SK-N-SH (cell line): Measurements from ENCODE around the gene TIAM1. TPM values are rescaled to one million over a fixed set of nuclear protein-coding genes. Genes with fewer than 3 reads are reported as not detected.

Experiments used
- CTCF ChIA-PET: fragments of 300-600, 350-600 bp; formaldehyde crosslinking; extraction: SDS; loops from one replicate; lab custom pipeline; 2021; lab: Yijun Ruan, JAX
- POLR2A ChIA-PET: fragments of 350-600 bp; sonication (Branson Sonifier 250); formaldehyde crosslinking; extraction: SDS; loops from one replicate; lab custom pipeline; 2020; ENCODE audit warnings: antibody characterized with exemption, inconsistent platforms; lab: Yijun Ruan, JAX
- DNase-seq: peaks from one replicate; pipeline ENCODE4 v3.0.0; 2012
- H2AFZ ChIP-seq: fragments of 200-600 bp; sonication (generic); 2 replicates; pipeline ENCODE4 v1.8.1; 2016; ENCODE audit warnings: antibody characterized with exemption, mild to moderate bottlenecking, low read depth
- H3F3A ChIP-seq: fragments of 200-600 bp; sonication (generic); replicated peaks from 2 replicates; pipeline ENCODE3; 2016; ENCODE audit warnings: antibody characterized with exemption, mild to moderate bottlenecking; ENCODE audit not compliant: insufficient read depth
- H3K27ac ChIP-seq, 2 experiments: fragments of 200-500 bp in 1 of 2; fragments of 200-600 bp in 1 of 2; sonication (Bioruptor generic) in 1 of 2; sonication (generic), shearing (Covaris generic) in 1 of 2; 2 replicates each; pipeline versions ENCODE4 v1.5.1 to v1.6.1; 2014 to 2016; ENCODE audit warnings: low read depth in 2 of 2, inconsistent platforms in 1 of 2, low read length in 1 of 2, mild to moderate bottlenecking in 1 of 2, mixed read lengths in 1 of 2
- H3K27me3 ChIP-seq: fragments of 200-600 bp; sonication (generic), shearing (Covaris generic); 2 replicates; pipeline ENCODE4 v1.6.1; 2016; ENCODE audit warnings: mixed run types; ENCODE audit not compliant: insufficient read depth
- H3K36me3 ChIP-seq, 2 experiments: fragments of 200-500 bp in 1 of 2; fragments of 200-600 bp in 1 of 2; sonication (Bioruptor generic) in 1 of 2; sonication (generic) in 1 of 2; replicated peaks in 1 of 2; 2 replicates each; pipeline versions ENCODE3 to v1.5.1; 2014 to 2016; ENCODE audit warnings: low read length in 1 of 2, mild to moderate bottlenecking in 1 of 2; ENCODE audit not compliant: insufficient read depth in 2 of 2, control insufficient read depth in 1 of 2
- H3K4me1 ChIP-seq, 2 experiments: fragments of 200-500 bp in 1 of 2; fragments of 200-600 bp in 1 of 2; sonication (Bioruptor generic) in 1 of 2; sonication (generic), shearing (Covaris generic) in 1 of 2; 2 replicates each; pipeline versions ENCODE4 v1.5.1 to v1.6.1; 2014 to 2016; ENCODE audit warnings: low read depth in 1 of 2, low read length in 1 of 2, mixed run types in 1 of 2; ENCODE audit not compliant: insufficient read depth in 2 of 2, control insufficient read depth in 1 of 2
- H3K4me2 ChIP-seq: fragments of 200-600 bp; sonication (generic), shearing (Covaris generic); 2 replicates; pipeline ENCODE4 v1.6.1; 2017; ENCODE audit warnings: mixed run types
- H3K4me3 ChIP-seq, 2 experiments: fragments of 200-500 bp in 1 of 2; fragments of 200-600 bp in 1 of 2; sonication (Bioruptor generic) in 1 of 2; sonication (generic), shearing (Covaris generic) in 1 of 2; 2 replicates each; pipeline versions ENCODE4 v1.5.1 to v1.8.1; 2014 to 2016; ENCODE audit warnings: low read depth in 2 of 2, inconsistent platforms in 1 of 2, low read length in 1 of 2, mild to moderate bottlenecking in 1 of 2, mixed read lengths in 1 of 2, moderate library complexity in 1 of 2
- H3K79me2 ChIP-seq: fragments of 200-600 bp; sonication (generic); 2 replicates; pipeline ENCODE4 v1.8.1; 2017; ENCODE audit warnings: mild to moderate bottlenecking; ENCODE audit not compliant: insufficient read depth
- H3K9ac ChIP-seq: fragments of 200-600 bp; sonication (generic); 2 replicates; pipeline ENCODE4 v1.6.1; 2017; ENCODE audit warnings: mixed run types
- H3K9me2 ChIP-seq: fragments of 200-600 bp; sonication (generic); 2 replicates; pipeline ENCODE4 v1.6.1; 2017; ENCODE audit warnings: mixed run types
- H3K9me3 ChIP-seq: fragments of 200-600 bp; sonication (generic); 2 replicates; pipeline ENCODE4 v1.6.1; 2017; ENCODE audit warnings: mixed run types, mild to moderate bottlenecking, moderate library complexity
- H4K20me1 ChIP-seq: fragments of 200-600 bp; sonication (generic); 2 replicates; pipeline ENCODE4 v1.6.1; 2017; ENCODE audit warnings: mild to moderate bottlenecking, mixed run types; ENCODE audit not compliant: insufficient read depth
- EZH2phosphoT487 ChIP-seq: fragments of 200-600 bp; sonication (generic); IDR thresholded peaks from 2 replicates; pipeline ENCODE4 v1.6.1; 2017; ENCODE audit warnings: low read depth, mixed run types, mild to moderate bottlenecking, antibody characterized with exemption, moderate library complexity, borderline replicate concordance
- FOSL2 ChIP-seq: IDR thresholded peaks from 2 replicates; pipeline ENCODE4 v1.4.0; 2012; ENCODE audit warnings: low read depth, mild to moderate bottlenecking, moderate library complexity, borderline replicate concordance
- FOXJ3 ChIP-seq: sonication (generic); formaldehyde crosslinking; IDR thresholded peaks from 2 replicates; pipeline ENCODE4 v1.5.1; 2020; ENCODE audit warnings: mild to moderate bottlenecking, missing genetic modification reagents
- GABPA ChIP-seq: IDR thresholded peaks from 2 replicates; pipeline ENCODE4 v1.4.0; 2012; ENCODE audit warnings: low read depth, mild to moderate bottlenecking
- JUND ChIP-seq: IDR thresholded peaks from 2 replicates; pipeline ENCODE4 v1.4.0; 2012
- MAX ChIP-seq: IDR thresholded peaks from 2 replicates; pipeline ENCODE4 v1.4.0; 2012; ENCODE audit warnings: low read depth
- MEF2A ChIP-seq: IDR thresholded peaks from 2 replicates; pipeline ENCODE4 v1.4.0; 2012; ENCODE audit warnings: low read depth, borderline replicate concordance
- NFIC ChIP-seq: IDR thresholded peaks from 2 replicates; pipeline ENCODE4 v1.4.0; 2012; ENCODE audit warnings: borderline replicate concordance
- POLR2AphosphoS5 ChIP-seq: IDR thresholded peaks from 2 replicates; pipeline ENCODE4 v1.6.1; 2012; ENCODE audit warnings: low read depth, low read length
- RAD21 ChIP-seq: IDR thresholded peaks from 2 replicates; pipeline ENCODE4 v1.6.1; 2012; ENCODE audit warnings: mild to moderate bottlenecking, low read length
- RFX5 ChIP-seq: IDR thresholded peaks from 2 replicates; pipeline ENCODE4 v1.6.1; 2012; ENCODE audit warnings: mild to moderate bottlenecking, improper control_type of control experiment, low read length
- SIN3A ChIP-seq: IDR thresholded peaks from 2 replicates; pipeline ENCODE4 v1.6.1; 2012; ENCODE audit warnings: low read depth, mild to moderate bottlenecking, low read length, moderate library complexity, borderline replicate concordance
- SMC3 ChIP-seq: IDR thresholded peaks from 2 replicates; pipeline ENCODE4 v1.6.1; 2012; ENCODE audit warnings: low read depth, low read length, improper control_type of control experiment
- TEAD4 ChIP-seq: IDR thresholded peaks from 2 replicates; pipeline ENCODE4 v1.4.0; 2012; ENCODE audit warnings: mild to moderate bottlenecking, borderline replicate concordance; ENCODE audit not compliant: insufficient read depth
- USF2 ChIP-seq: fragments of 150-350 bp; IDR thresholded peaks from 2 replicates; pipeline ENCODE4 v1.6.1; 2017; ENCODE audit warnings: antibody characterized with exemption, low read length, low read depth, borderline replicate concordance
- ZBTB33 ChIP-seq: IDR thresholded peaks from 2 replicates; pipeline ENCODE4 v1.4.0; 2012; ENCODE audit warnings: low read depth, borderline replicate concordance
- WGBS: methylation state at CpG from one replicate; pipeline ENCODE4 v1.1.6; 2017; ENCODE audit warnings: low lambda C conversion rate; 5-methylcytosine and 5-hydroxymethylcytosine counted together
- polyA plus RNA-seq, 3 experiments: library from polyadenylated mRNA; depleted of rRNA; stranded (reverse); fragments of >200 nt; gene quantifications; 2 replicates each; pipeline ENCODE4 v1.2.3, GENCODE V29; 2012

The TIAM1 gene
- polyA plus RNA-seq, 1 of the 3 experiments (the other 2 are of a cell fraction) = 1.7 TPM

GRCh38 chr21:31351438-31351837, 7.4 kb upstream of the TIAM1 start (continued):
- no peak for TF ChIP-seq MAX
- no peak for TF ChIP-seq RFX5
- TF ChIP-seq MEF2A = no peak
- no peak for TF ChIP-seq FOXJ3 (CRISPR knock-in tag)
- no peak for TF ChIP-seq GABPA
- peak; percentile 42; the same call in 1 of the 2 replicates for TF ChIP-seq FOSL2
- no peak for TF ChIP-seq TEAD4
- no peak for TF ChIP-seq RAD21
- TF ChIP-seq USF2 = no peak

GRCh38 chr21:31349208-31349607, 5.1 kb upstream of the TIAM1 start:
- Histone ChIP-seq H3K4me2 (no peak overlapping the region), H3K9me2 (no peaks in the 10 kb centered on the region), H3K36me3 (no peaks in the 10 kb centered on the region), H4K20me1 (no peaks in the 10 kb centered on the region), H3K4me1 (peaks cover 0 to under 1% of the 10 kb centered on the region in 2 experiments; a peak in 2 of 4 replicates), H3F3A (peaks cover under 1% of the 10 kb centered on the region), H3K9me3 (no peaks in the 10 kb centered on the region), H3K27me3 (peaks cover 3% of the 10 kb centered on the region; the same call in 1 of the 2 replicates), H2AFZ (no peak overlapping the region), H3K9ac (no peak overlapping the region), H3K27ac (no peak overlapping the region), H3K4me3 (no peak overlapping the region), H3K79me2 (no peaks in the 10 kb centered on the region)
- 71% methylated on average over 4 of the region's 4 CpGs for WGBS
- no peak for TF ChIP-seq POLR2AphosphoS5
- TF ChIP-seq RAD21 = no peak
- TF ChIP-seq JUND = no peak
- TF ChIP-seq RFX5 = no peak
- TF ChIP-seq NFIC = no peak
- ChIA-PET POLR2A (no interaction called here), CTCF (interaction anchor here (1.3 to 1.5 kb wide), 2 partner anchors 209 to 232 kb away, joined by 3 to 11 read pairs; no protein-coding TSS in a partner anchor)
- no peak for DNase-seq

GRCh38 chr21:31348188-31348587, 4.1 kb upstream of the TIAM1 start:
- Histone ChIP-seq H3K79me2 (no peaks in the 10 kb centered on the region), H2AFZ (no peak overlapping the region), H3K9ac (no peak overlapping the region), H3F3A (no peaks in the 10 kb centered on the region), H3K4me1 (peaks cover 0 to 10% of the 10 kb centered on the region in 2 experiments; a peak in 1 of 4 replicates), H3K4me3 (no peak overlapping the region), H3K9me2 (no peaks in the 10 kb centered on the region), H3K27ac (no peak overlapping the region), H4K20me1 (no peaks in the 10 kb centered on the region), H3K4me2 (no peak overlapping the region), H3K9me3 (no peaks in the 10 kb centered on the region), H3K27me3 (peaks cover 10% of the 10 kb centered on the region; the same call in 1 of the 2 replicates), H3K36me3 (no peaks in the 10 kb centered on the region)
- POLR2A ChIA-PET = no interaction called here
- CTCF ChIA-PET = interaction anchor here (0.6 to 3.0 kb wide), 18 partner anchors 9 to 255 kb away, joined by 3 to 25 read pairs (median 3); no protein-coding TSS in a partner anchor
- no peak for DNase-seq
- TF ChIP-seq MEF2A (no peak), GABPA (no peak), MAX (no peak), RAD21 (no peak), ZBTB33 (no peak), EZH2phosphoT487 (no peak), SMC3 (no peak), SIN3A (no peak)
- WGBS = 70% methylated on average over 7 of the region's 7 CpGs
